Skeletal muscle tissue (tissue), 4 donors: ENCODE data around the gene RSAD2. TPM values are rescaled to one million over a fixed set of nuclear protein-coding genes. Genes with fewer than 3 reads are reported as not detected.
A peak's percentile ranks its signal among the peaks of the same experiment; 100 is the strongest.
"Not testable (repeated sequence)": the region's sequence is repeated elsewhere in the genome, so short reads cannot be mapped to it uniquely, and the experiment has no call there.

Experiments
- H3K27ac ChIP-seq: one replicate; pipeline ENCODE4 v1.7.0; 2013; ENCODE audit warnings: mild to moderate bottlenecking, low read depth, low read length, inconsistent platforms
- H3K27me3 ChIP-seq, 3 donors: one replicate each; pipeline ENCODE4 v1.7.0; 2013; ENCODE audit warnings: low read length in 3 of 3; ENCODE audit not compliant: control insufficient read depth in 3 of 3, insufficient read depth in 3 of 3
- H3K36me3 ChIP-seq, 3 donors: one replicate each; pipeline ENCODE4 v1.7.0; 2013; ENCODE audit warnings: low read length in 3 of 3; ENCODE audit not compliant: control insufficient read depth in 3 of 3, insufficient read depth in 3 of 3
- H3K4me1 ChIP-seq, 3 donors: one replicate each; pipeline ENCODE4 v1.7.0; 2013; ENCODE audit warnings: low read length in 3 of 3, mild to moderate bottlenecking in 3 of 3; ENCODE audit not compliant: control insufficient read depth in 3 of 3, insufficient read depth in 3 of 3
- H3K4me3 ChIP-seq, 3 donors: one replicate each; pipeline ENCODE4 v1.7.0; 2013; ENCODE audit warnings: low read length in 3 of 3
- H3K9ac ChIP-seq, 3 donors: one replicate each; pipeline ENCODE4 v1.7.0; 2013; ENCODE audit warnings: low read length in 3 of 3, mild to moderate bottlenecking in 3 of 3, moderate library complexity in 2 of 3, low read depth in 1 of 3
- H3K9me3 ChIP-seq, 3 donors: one replicate each; pipeline ENCODE4 v1.7.0; 2013; ENCODE audit warnings: low read length in 3 of 3; ENCODE audit not compliant: control insufficient read depth in 3 of 3
- total RNA-seq: library from RNA; depleted of rRNA; stranded (reverse); fragments of >200 nt; gene quantifications from one replicate; pipeline ENCODE4 v1.2.3, GENCODE V29; 2014
- donor health status: Osteomylitis.

RSAD2 gene
- total RNA-seq, 1 donor from 2014 or later = 6.8 TPM

GRCh38 chr2:6845312-6845711 lies 32.3 kb upstream of the RSAD2 start:
- no peak overlapping the region for H3K27ac ChIP-seq
- H3K27me3 ChIP-seq = no peaks in the 10 kb centered on the region
- peak overlapping the region in 1 of 3 donors; percentile 19 for H3K4me3 ChIP-seq
- H3K9ac ChIP-seq = no peak overlapping the region
- peaks cover 28 to 61% (median 30%) of the 10 kb centered on the region in 3 donors for H3K9me3 ChIP-seq
- peaks cover 10 to 18% (median 13%) of the 10 kb centered on the region in 3 donors for H3K36me3 ChIP-seq
- no peaks in the 10 kb centered on the region for H3K4me1 ChIP-seq

- Histone ChIP-seq H3K27me3 (no peaks in the 10 kb centered on the region), H3K4me1 (no peaks in the 10 kb centered on the region), H3K4me3 (peak overlapping the region in 1 of 3 donors; percentile 19), H3K27ac (no peak overlapping the region), H3K9me3 (peaks cover 28 to 63% (median 30%) of the 10 kb centered on the region in 3 donors), H3K36me3 (peaks cover 10 to 21% (median 15%) of the 10 kb centered on the region in 3 donors), H3K9ac (no peak overlapping the region)
Observed at GRCh38 chr2:6845903-6846302, 31.7 kb upstream of the RSAD2 start.

GRCh38 chr2:6846540-6846939 lies 31.0 kb upstream of the RSAD2 start:
- no peaks in the 10 kb centered on the region for H3K4me1 ChIP-seq
- peaks cover 14 to 24% (median 21%) of the 10 kb centered on the region in 3 donors for H3K36me3 ChIP-seq
- H3K9me3 ChIP-seq = peaks cover 28 to 62% (median 30%) of the 10 kb centered on the region in 3 donors
- H3K27me3 ChIP-seq = no peaks in the 10 kb centered on the region
- H3K4me3 ChIP-seq = no peak overlapping the region
- H3K27ac ChIP-seq = no peak overlapping the region
- H3K9ac ChIP-seq = no peak overlapping the region

GRCh38 chr2:6846967-6847681 lies 30.5 kb upstream of the RSAD2 start:
- Histone ChIP-seq H3K9ac (no peak overlapping the region), H3K4me1 (no peaks in the 10 kb centered on the region), H3K4me3 (peak overlapping the region in 1 of 3 donors; percentile 24), H3K27ac (no peak overlapping the region), H3K9me3 (peaks cover 26 to 57% (median 28%) of the 10 kb centered on the region in 3 donors), H3K36me3 (peaks cover 14 to 24% (median 22%) of the 10 kb centered on the region in 3 donors), H3K27me3 (no peaks in the 10 kb centered on the region)

GRCh38 chr2:6852195-6852594 lies 25.4 kb upstream of the RSAD2 start:
- H3K27ac ChIP-seq = no peak overlapping the region
- no peaks in the 10 kb centered on the region for H3K27me3 ChIP-seq
- no peak overlapping the region for H3K4me3 ChIP-seq
- no peak overlapping the region for H3K9ac ChIP-seq
- H3K9me3 ChIP-seq = peaks cover 6 to 14% (median 8%) of the 10 kb centered on the region in 3 donors
- H3K36me3 ChIP-seq = peaks cover 14 to 23% (median 22%) of the 10 kb centered on the region in 3 donors
- no peaks in the 10 kb centered on the region for H3K4me1 ChIP-seq

- H3K9me3 ChIP-seq = peaks cover under 1 to 6% (median 2%) of the 10 kb centered on the region in 3 donors
- no peak overlapping the region for H3K27ac ChIP-seq
- H3K4me1 ChIP-seq = no peaks in the 10 kb centered on the region
- H3K4me3 ChIP-seq = no peak overlapping the region
- H3K27me3 ChIP-seq = no peaks in the 10 kb centered on the region
- peaks cover 9 to 24% (median 17%) of the 10 kb centered on the region in 3 donors for H3K36me3 ChIP-seq
- H3K9ac ChIP-seq = no peak overlapping the region
Observed at GRCh38 chr2:6854416-6854815, 23.2 kb upstream of the RSAD2 start.

- H3K27ac ChIP-seq = no peak overlapping the region
- no peak overlapping the region for H3K9ac ChIP-seq
- H3K4me3 ChIP-seq = no peak overlapping the region
- H3K27me3 ChIP-seq = no peaks in the 10 kb centered on the region
- peaks cover 0 to 2% (median 0%) of the 10 kb centered on the region in 3 donors for H3K9me3 ChIP-seq
- H3K4me1 ChIP-seq = no peaks in the 10 kb centered on the region
- peaks cover 9 to 21% (median 13%) of the 10 kb centered on the region in 3 donors for H3K36me3 ChIP-seq
Observed at GRCh38 chr2:6855860-6856547, 21.6 kb upstream of the RSAD2 start.

- H3K9me3 ChIP-seq = peaks cover 0 to 2% (median 0%) of the 10 kb centered on the region in 3 donors
- peaks cover 6 to 17% (median 9%) of the 10 kb centered on the region in 3 donors for H3K36me3 ChIP-seq
- H3K9ac ChIP-seq = no peak overlapping the region
- no peaks in the 10 kb centered on the region for H3K4me1 ChIP-seq
- no peak overlapping the region for H3K27ac ChIP-seq
- H3K4me3 ChIP-seq = no peak overlapping the region
- no peaks in the 10 kb centered on the region for H3K27me3 ChIP-seq
Observed at GRCh38 chr2:6856548-6856920, 21.0 kb upstream of the RSAD2 start.

- H3K36me3 ChIP-seq = peaks cover 6 to 17% (median 13%) of the 10 kb centered on the region in 3 donors
- H3K4me1 ChIP-seq, H3K9me3 ChIP-seq: not testable (repeated sequence)
Observed at GRCh38 chr2:6858466-6859027, 19.0 kb upstream of the RSAD2 start.

GRCh38 chr2:6860296-6860695 lies 17.3 kb upstream of the RSAD2 start:
- no peak overlapping the region for H3K4me3 ChIP-seq
- H3K9me3 ChIP-seq = peaks cover 0 to 2% (median 0%) of the 10 kb centered on the region in 3 donors
- H3K27me3 ChIP-seq = no peaks in the 10 kb centered on the region
- no peak overlapping the region for H3K27ac ChIP-seq
- H3K9ac ChIP-seq = no peak overlapping the region
- H3K36me3 ChIP-seq = peaks cover 6 to 15% (median 13%) of the 10 kb centered on the region in 3 donors
- peaks cover 2 to 6% (median 5%) of the 10 kb centered on the region in 3 donors for H3K4me1 ChIP-seq

More at GRCh38 chr2:6858466-6859027, 19.0 kb upstream of the RSAD2 start:
- H3K27me3 ChIP-seq, H3K9ac ChIP-seq, H3K27ac ChIP-seq, H3K4me3 ChIP-seq: not testable (repeated sequence)
